ENCODE measurements around the gene HSPB3.
"Not testable (repeated sequence)": the region's sequence is repeated elsewhere in the genome, so short reads cannot be mapped to it uniquely, and the experiment has no call there.

Gene HSPB3

GRCh38 chr5:54457094-54457862, 1.8 kb downstream of the HSPB3 start:
- DNase-seq (ENCODE audit: low read depth in 2 of 2) = no peak

DNA sequence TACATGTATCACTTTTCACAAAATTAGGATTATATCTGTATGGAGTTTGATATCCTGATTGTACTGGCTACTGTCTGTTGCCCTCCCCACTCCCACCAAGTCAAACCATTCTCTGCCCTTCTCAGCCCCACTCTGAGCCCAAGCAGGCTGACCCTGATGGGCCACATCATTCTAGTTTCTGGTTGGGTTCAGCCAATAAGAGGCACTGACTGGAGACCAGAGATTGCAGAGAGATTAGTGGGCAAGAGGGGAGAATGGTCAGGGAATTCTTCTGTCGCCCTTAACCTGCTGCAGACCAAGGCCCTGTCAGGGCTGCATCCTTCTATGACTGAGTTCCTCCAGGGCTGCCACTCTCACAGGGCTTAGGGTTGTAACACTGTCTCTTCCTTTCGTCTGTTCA, 2.7 kb downstream of the HSPB3 start:
- no peak for DNase-seq (ENCODE audit: low read depth in 2 of 2)

DNA sequence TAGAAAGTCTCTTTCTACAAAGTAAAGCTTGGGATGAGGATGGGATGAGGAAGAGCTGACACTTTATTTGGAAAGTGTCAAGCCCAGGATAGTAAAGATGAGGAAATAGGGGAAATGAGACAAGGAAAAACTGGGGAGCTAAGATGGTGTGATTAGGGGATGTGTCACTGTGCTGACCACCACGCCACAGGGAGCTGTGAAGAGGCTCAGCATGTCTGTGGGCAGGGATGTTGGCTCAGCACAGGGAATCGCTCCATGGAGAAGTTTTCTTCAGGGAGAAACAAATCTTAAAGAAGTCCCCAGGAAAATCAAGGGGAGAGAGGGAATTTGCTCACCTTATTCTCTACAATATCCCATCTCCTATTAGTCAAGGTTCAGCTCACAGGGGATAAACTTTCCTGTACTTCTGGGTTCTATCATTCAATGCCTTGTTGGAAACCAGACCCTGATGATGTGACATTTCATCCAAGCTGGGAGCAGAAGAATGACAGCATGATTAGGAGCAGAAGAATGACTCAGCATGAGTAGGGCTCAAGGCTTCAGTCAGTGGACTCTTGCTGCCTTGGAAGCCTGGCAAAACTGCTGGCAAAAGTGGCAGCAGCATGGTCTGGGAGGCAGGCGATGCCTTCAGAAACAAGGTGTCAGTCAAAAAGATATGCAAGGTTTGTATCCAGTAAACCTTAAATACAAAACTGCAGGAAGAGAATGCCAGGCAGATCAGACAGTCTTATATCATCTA, 4.9 kb downstream of the HSPB3 start:
- no peak for DNase-seq (ENCODE audit: low read depth in 2 of 2)

- DNase-seq (ENCODE audit: low read depth in 2 of 2) = no peak
These were observed 6.8 kb downstream of the HSPB3 start for GRCh38 chr5:54462281-54462680.

GRCh38 chr5:54463713-54464112, 8.2 kb downstream of the HSPB3 start:
- no peak for DNase-seq (ENCODE audit: low read depth in 2 of 2)

DNA sequence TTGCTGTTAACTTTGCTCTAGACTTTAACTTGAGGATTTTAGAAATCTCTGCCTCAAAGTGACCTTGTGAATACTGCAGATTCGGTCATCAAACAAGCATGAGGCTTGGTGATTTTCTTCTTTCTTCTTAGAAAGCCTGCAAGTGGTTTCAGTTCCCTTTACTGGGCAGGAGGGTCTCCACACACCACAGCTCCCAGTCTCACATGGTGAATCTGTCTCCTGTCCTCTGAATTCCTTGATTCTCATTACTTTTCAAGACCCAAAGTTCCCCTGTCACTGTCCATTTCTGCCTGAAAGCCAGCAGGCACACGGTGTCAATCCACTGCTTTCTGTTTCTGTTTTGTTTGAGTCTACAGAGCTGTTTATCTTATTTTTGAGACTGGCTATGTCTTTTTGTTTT, 14.1 kb downstream of the HSPB3 start:
- no peak for DNase-seq (ENCODE audit: low read depth in 2 of 2)

GRCh38 chr5:54470128-54470527, 14.6 kb downstream of the HSPB3 start:
- no peak for DNase-seq (ENCODE audit: low read depth in 2 of 2)

GRCh38 chr5:54470677-54471076, 15.2 kb downstream of the HSPB3 start:
- DNase-seq (ENCODE audit: low read depth in 2 of 2) = no peak

- no peak for DNase-seq (ENCODE audit: low read depth in 2 of 2)
These were observed 15.9 kb downstream of the HSPB3 start for GRCh38 chr5:54471398-54471797.

- no peak for DNase-seq (ENCODE audit: low read depth in 2 of 2)
These were observed 21.2 kb downstream of the HSPB3 start for GRCh38 chr5:54476682-54477081.

GRCh38 chr5:54477941-54478478, 22.5 kb downstream of the HSPB3 start:
- no peak for DNase-seq (ENCODE audit: low read depth in 2 of 2)

DNA sequence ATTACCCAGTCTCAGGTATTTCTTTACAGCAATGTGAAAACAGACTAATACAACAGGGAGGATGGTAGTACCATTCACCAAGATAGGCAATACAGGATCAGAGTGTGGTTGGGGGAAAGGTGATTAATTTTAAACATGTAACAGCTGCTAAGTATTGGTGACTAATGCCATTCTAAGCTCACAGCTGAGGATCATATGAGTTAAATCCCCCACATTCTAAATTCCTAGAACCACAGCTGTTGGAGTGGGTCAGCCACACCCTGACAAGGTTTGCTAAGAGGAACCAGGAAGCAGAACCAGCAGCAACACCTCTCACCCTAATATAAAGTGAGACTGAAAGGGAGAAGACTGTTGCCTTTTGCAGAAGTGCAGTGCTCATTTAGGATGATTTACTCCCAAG, 24.8 kb downstream of the HSPB3 start:
- no peak for DNase-seq (ENCODE audit: low read depth in 2 of 2)

DNA sequence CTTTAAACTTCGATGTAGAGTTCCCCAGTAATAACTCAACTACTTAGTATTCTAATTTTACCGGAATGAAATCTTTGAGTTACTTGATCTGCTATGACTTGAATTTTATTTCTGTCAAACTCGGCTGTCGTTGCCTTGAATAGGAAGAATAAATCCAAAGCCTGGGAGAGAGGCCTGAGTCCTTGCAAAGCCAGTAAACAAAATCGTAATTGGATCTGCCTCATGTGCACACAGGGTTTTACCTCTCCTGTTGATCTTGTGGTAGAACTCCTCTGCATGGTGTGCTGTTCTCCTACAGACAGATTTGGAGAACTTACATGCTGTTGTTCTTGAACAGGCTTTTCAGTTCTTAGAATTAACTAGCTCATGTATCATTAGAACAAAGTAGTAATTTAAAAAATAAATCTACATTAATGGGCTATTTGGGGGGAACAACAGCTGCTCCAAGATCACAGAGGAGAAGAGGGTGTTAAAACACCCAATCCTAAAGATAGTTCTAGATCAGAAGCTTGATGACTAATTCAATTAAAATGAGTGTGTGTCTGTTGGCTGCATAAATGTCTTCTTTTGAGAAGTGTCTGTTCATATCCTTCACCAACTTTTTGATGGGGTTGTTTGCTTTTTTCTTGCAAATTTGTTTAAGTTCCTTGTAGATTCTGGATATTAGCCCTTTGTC, 28.9 kb downstream of the HSPB3 start:
- no peak for DNase-seq (ENCODE audit: low read depth in 2 of 2)

DNA sequence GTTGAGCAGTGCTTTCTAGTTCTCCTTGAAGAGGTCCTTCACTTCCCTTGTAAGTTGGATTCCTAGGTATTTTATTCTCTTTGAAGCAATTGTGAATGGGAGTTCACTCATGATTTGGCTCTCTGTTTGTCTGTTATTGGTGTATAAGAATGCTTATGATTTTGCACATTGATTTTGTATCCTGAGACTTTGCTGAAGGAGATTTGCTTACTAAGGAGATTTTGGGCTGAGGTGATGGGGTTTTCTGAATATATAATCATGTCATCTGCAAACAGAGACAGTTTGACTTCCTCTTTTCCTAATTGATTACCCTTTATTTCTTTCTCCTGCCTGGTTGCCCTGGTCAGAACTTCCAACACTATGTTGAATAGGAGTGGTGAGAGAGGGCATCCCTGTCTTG, 30.2 kb downstream of the HSPB3 start:
- DNase-seq (ENCODE audit: low read depth in 2 of 2) = not testable (repeated sequence)

DNA sequence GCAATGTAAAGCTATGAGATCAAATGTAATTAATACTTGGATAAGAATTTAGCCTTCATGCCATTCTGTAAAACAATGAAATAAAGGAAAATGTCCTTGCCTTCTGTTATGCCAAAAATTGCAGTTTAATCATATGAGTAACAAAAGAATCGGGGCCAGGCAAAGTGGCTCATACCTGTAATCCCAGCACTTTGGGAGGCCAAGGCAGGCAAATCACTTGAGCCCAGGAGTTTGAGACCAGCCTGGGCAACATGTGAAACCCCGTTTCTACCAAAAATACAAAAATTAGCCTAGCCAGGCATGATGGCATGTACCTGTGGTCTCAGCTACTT, 34.1 kb downstream of the HSPB3 start:
- not testable (repeated sequence) for DNase-seq (ENCODE audit: low read depth in 2 of 2)

DNA sequence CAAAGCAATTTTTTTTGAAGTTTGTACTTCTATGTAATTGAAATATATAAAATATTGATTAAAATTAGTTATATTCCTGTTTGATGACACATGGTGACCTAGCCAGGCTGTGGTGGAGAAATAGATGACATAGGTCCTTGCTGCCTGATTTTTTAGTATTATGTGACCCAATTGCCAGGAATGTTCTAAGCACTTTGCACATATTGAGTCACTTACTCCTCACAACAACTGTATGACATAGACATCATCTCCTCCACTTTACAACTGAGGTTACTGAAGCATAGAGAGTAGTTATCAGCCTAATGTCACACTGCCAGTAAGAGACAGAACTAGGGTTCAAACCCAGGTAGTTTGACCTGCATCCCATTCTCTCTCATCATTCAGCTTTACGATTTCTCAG, 35.8 kb downstream of the HSPB3 start:
- no peak for DNase-seq (ENCODE audit: low read depth in 2 of 2)

DNA sequence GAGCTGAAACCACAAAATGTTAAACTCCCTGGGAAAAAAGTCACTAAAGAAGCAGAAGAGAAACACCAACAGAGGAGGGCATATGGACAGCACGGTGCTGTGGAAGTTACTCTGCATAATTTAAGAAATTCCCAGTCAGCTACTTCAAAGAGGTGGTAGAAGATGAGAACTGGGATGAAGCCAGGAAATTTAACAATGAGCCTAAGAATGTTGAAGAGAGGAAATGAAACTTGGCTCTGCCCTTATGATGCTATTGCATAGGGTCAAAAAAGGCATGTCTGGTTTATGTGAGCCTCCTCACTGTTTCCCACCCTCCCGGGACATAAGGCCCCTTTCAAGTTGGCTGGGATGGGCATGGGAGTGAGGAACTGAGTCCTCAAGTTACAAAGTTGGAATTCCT, 36.7 kb downstream of the HSPB3 start:
- no peak for DNase-seq (ENCODE audit: low read depth in 2 of 2)

DNA sequence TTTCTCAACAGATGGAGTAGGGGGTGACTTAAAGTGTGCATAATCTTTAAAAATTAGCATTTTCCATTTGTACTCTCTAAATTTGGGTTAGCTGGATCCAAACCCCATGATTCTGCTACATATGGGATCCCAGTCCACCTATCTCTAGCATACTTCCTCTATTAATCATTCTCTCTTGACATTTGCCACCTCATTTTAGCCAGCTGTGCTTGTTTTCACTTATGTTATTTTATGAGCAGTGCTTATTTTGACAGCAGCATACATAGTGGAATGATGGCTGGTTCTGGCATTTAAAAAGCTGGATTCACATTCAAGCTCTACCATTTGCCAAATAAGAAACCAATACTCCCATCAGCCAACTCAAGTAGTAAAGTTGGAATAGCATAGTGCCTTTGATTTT, 39.5 kb downstream of the HSPB3 start:
- no peak for DNase-seq (ENCODE audit: low read depth in 2 of 2)

Data from stimulated activated CD4-positive, alpha-beta T cell treated with anti-CD3 and anti-CD28 coated beads, Interleukin-4, amount 100 ng/mL, for 48 hours (primary cell).